HCT116 (cell line): ENCODE data around the gene FADS1.

Experiments used
- CEBPB ChIP-seq: IDR thresholded peaks from 2 replicates; pipeline ENCODE4 v1.6.1; 2012; ENCODE audit warnings: low read depth
- CTCF ChIP-seq, 3 experiments: fragments of 200-600 bp in 1 of 3; sonication (generic) in 1 of 3; IDR thresholded peaks in 2 of 3; conservative IDR thresholded peaks in 1 of 3; 2 replicates each; pipeline ENCODE4 v1.5.1; 2012 to 2017; ENCODE audit warnings: low read depth in 2 of 3, low read length in 2 of 3, antibody characterized with exemption in 1 of 3, borderline replicate concordance in 1 of 3, control low read depth in 1 of 3, mild to moderate bottlenecking in 1 of 3, mixed read lengths in 1 of 3, mixed run types in 1 of 3, moderate library complexity in 1 of 3; ENCODE audit not compliant: insufficient read depth in 1 of 3
- EZH2phosphoT487 ChIP-seq: fragments of 200-600 bp; IDR thresholded peaks from 2 replicates; pipeline ENCODE4 v1.6.1; 2018; ENCODE audit warnings: antibody characterized with exemption, borderline replicate concordance
- JUND ChIP-seq: IDR thresholded peaks from 2 replicates; pipeline ENCODE4 v1.6.1; 2012
- MAX ChIP-seq: IDR thresholded peaks from 2 replicates; pipeline ENCODE4 v1.6.1; 2012
- POLR2AphosphoS5 ChIP-seq: IDR thresholded peaks from 2 replicates; pipeline ENCODE4 v1.6.1; 2011; ENCODE audit warnings: mild to moderate bottlenecking, low read depth, low read length, moderate library complexity
- SIN3A ChIP-seq: IDR thresholded peaks from 2 replicates; pipeline ENCODE4 v1.6.1; 2012; ENCODE audit warnings: low read depth

GRCh38 chr11:61833926-61834277, 17.1 kb upstream of the FADS1 start:
- TF ChIP-seq CTCF (IDR thresholded peaks at IDR 0.05 in 2 of 3, conservative IDR thresholded peaks at IDR 0.05 in 1 of 3; ENCODE audit: borderline replicate concordance in 1 of 3, insufficient read depth in 1 of 3, low read depth in 2 of 3, low read length in 2 of 3) (no peak), CEBPB (no peak), SIN3A (no peak), EZH2phosphoT487 (no peak), POLR2AphosphoS5 (no peak), JUND (no peak), MAX (no peak)
